HepG2 (cell line): ENCODE measurements around the gene ASGR1. TPM values are rescaled to one million over a fixed set of nuclear protein-coding genes. Genes with fewer than 3 reads are reported as not detected.
A peak's percentile ranks its signal among the peaks of the same experiment; 100 is the strongest.

Source experiments
- EED ChIP-seq: sonication (generic); formaldehyde crosslinking; IDR thresholded peaks from 2 replicates; pipeline ENCODE4 v1.5.0; 2020; ENCODE audit warnings: mild to moderate bottlenecking, missing genetic modification reagents
- ELF3 ChIP-seq: IDR thresholded peaks from 2 replicates; pipeline ENCODE4 v1.6.1; 2016; ENCODE audit warnings: missing genetic modification reagents, missing compliant biosample characterization
- GATAD1 ChIP-seq: IDR thresholded peaks from 2 replicates; pipeline ENCODE4 v1.6.1; 2016; ENCODE audit warnings: missing genetic modification reagents, missing compliant biosample characterization
- GATAD2A ChIP-seq: IDR thresholded peaks from 2 replicates; pipeline ENCODE4 v1.6.1; 2016
- HINFP ChIP-seq: sonication (generic); formaldehyde crosslinking; IDR thresholded peaks from 2 replicates; pipeline ENCODE4 v1.4.0; 2020; ENCODE audit warnings: low read depth, mild to moderate bottlenecking, missing genetic modification reagents
- HOXD1 ChIP-seq: sonication (generic); formaldehyde crosslinking; IDR thresholded peaks from 2 replicates; pipeline ENCODE4 v1.5.0; 2020; ENCODE audit warnings: missing genetic modification reagents
- IRX3 ChIP-seq: sonication (generic); formaldehyde crosslinking; IDR thresholded peaks from 2 replicates; pipeline ENCODE4 v1.8.1; 2023; ENCODE audit warnings: mild to moderate bottlenecking, low read depth, missing genetic modification reagents, borderline replicate concordance
- KDM1A ChIP-seq: IDR thresholded peaks from 2 replicates; pipeline ENCODE4 v1.6.1; 2016; ENCODE audit warnings: missing compliant biosample characterization
- MLLT10 ChIP-seq: sonication (generic); formaldehyde crosslinking; IDR thresholded peaks from 2 replicates; pipeline ENCODE4 v1.4.0; 2020; ENCODE audit warnings: missing genetic modification reagents
- MTA3 ChIP-seq: sonication (generic); formaldehyde crosslinking; IDR thresholded peaks from 2 replicates; pipeline ENCODE4 v1.4.0; 2020; ENCODE audit warnings: missing genetic modification reagents
- NFKB2 ChIP-seq: sonication (generic); formaldehyde crosslinking; IDR thresholded peaks from 2 replicates; pipeline ENCODE4 v1.4.0; 2020; ENCODE audit warnings: missing genetic modification reagents, borderline replicate concordance
- NR1H2 ChIP-seq: sonication (generic); formaldehyde crosslinking; IDR thresholded peaks from 2 replicates; pipeline ENCODE4 v1.8.1; 2022; ENCODE audit warnings: low read depth, missing genetic modification reagents, borderline replicate concordance
- RCOR2 ChIP-seq: IDR thresholded peaks from 2 replicates; pipeline ENCODE4 v1.6.1; 2016; ENCODE audit warnings: missing biosample characterization, missing genetic modification reagents
- REPIN1 ChIP-seq: sonication (generic); formaldehyde crosslinking; IDR thresholded peaks from 2 replicates; pipeline ENCODE4 v1.8.0; 2022; ENCODE audit warnings: missing genetic modification reagents, low read depth, mild to moderate bottlenecking, borderline replicate concordance
- RXRB ChIP-seq: IDR thresholded peaks from 2 replicates; pipeline ENCODE4 v1.6.1; 2016; ENCODE audit warnings: borderline replicate concordance, missing genetic modification reagents, missing compliant biosample characterization
- SMAD3 ChIP-seq: sonication (generic); formaldehyde crosslinking; IDR thresholded peaks from 2 replicates; pipeline ENCODE4 v1.4.0; 2020; ENCODE audit warnings: missing genetic modification reagents
- SRSF4 ChIP-seq: fragments of 200-400 bp; formaldehyde crosslinking; IDR thresholded peaks from one replicate; pipeline ENCODE4 v1.6.1; 2018; ENCODE audit warnings: mild to moderate bottlenecking, low read depth, low read length, moderate library complexity; ENCODE audit not compliant: poor library complexity, severe bottlenecking
- SRSF9 ChIP-seq: fragments of 200-400 bp; formaldehyde crosslinking; IDR thresholded peaks from 2 replicates; pipeline ENCODE4 v1.6.1; 2018; ENCODE audit warnings: borderline replicate concordance, mild to moderate bottlenecking, low read depth, low read length; ENCODE audit not compliant: insufficient read depth, poor library complexity, severe bottlenecking
- ZBTB8A ChIP-seq: sonication (generic); formaldehyde crosslinking; IDR thresholded peaks from 2 replicates; pipeline ENCODE4 v1.4.0; 2020; ENCODE audit warnings: mild to moderate bottlenecking, low read depth, missing genetic modification reagents, borderline replicate concordance
- ZHX1 ChIP-seq: sonication (generic); formaldehyde crosslinking; IDR thresholded peaks from 2 replicates; pipeline ENCODE4 v1.8.1; 2022; ENCODE audit warnings: low read depth, mild to moderate bottlenecking, missing genetic modification reagents
- ZNF20 ChIP-seq: sonication (generic); formaldehyde crosslinking; IDR thresholded peaks from 2 replicates; pipeline ENCODE4 v1.4.0; 2020; ENCODE audit warnings: mild to moderate bottlenecking, moderate library complexity, missing genetic modification reagents
- ZNF550 ChIP-seq: sonication (generic); formaldehyde crosslinking; IDR thresholded peaks from 2 replicates; pipeline ENCODE4 v1.4.0; 2020; ENCODE audit warnings: mild to moderate bottlenecking, missing genetic modification reagents, borderline replicate concordance
- ZNF720 ChIP-seq: sonication (generic); formaldehyde crosslinking; IDR thresholded peaks from 2 replicates; pipeline ENCODE4 v1.4.0; 2020; ENCODE audit warnings: missing genetic modification reagents
- ZNF879 ChIP-seq: sonication (generic); formaldehyde crosslinking; IDR thresholded peaks from 2 replicates; pipeline ENCODE4 v1.8.1; 2023; ENCODE audit warnings: missing genetic modification reagents
- ZSCAN25 ChIP-seq: sonication (generic); formaldehyde crosslinking; IDR thresholded peaks from 2 replicates; pipeline ENCODE4 v1.8.0; 2022; ENCODE audit warnings: mild to moderate bottlenecking, missing genetic modification reagents
- ZSCAN5A ChIP-seq: sonication (generic); formaldehyde crosslinking; IDR thresholded peaks from 2 replicates; pipeline ENCODE4 v1.8.0; 2022; ENCODE audit warnings: mild to moderate bottlenecking, missing genetic modification reagents, borderline replicate concordance
- polyA plus RNA-seq, 8 experiments: library from polyadenylated mRNA; depleted of rRNA in 3 of 8; stranded (reverse) in 7 of 8; unstranded in 1 of 8; fragments of >200 nt; fragmentation: Illumina TruSeq in 4 of 8; extraction: Trizol in 4 of 8; gene quantifications; 2 replicates each; pipeline versions ENCODE4 v1.2.1 to v1.2.3, GENCODE V29; 2011 to 2016; ENCODE audit warnings: low read depth in 4 of 8, missing spikeins in 1 of 8, mixed read lengths in 1 of 8; ENCODE audit not compliant: insufficient read depth in 1 of 8
- total RNA-seq, 5 experiments: library from RNA; depleted of rRNA; stranded (reverse); fragments of >200 nt; fragmentation: Illumina TruSeq; extraction: Trizol; gene quantifications; 2 replicates each; pipeline ENCODE4 v1.2.3, GENCODE V29; 2016; ENCODE audit warnings: low read depth in 1 of 5

Gene ASGR1
- total and polyA plus RNA-seq, 2 of the 13 experiments (the other 11 are each of a cell fraction or from before 2014, with no cell fraction given): 353 to 796 TPM

GRCh38 chr17:7156342-7156940 is 22.7 kb downstream of the ASGR1 start (continued):
- TF ChIP-seq ZHX1 (CRISPR knock-in tag) (peak; percentile 94; the same call in 1 of the 2 replicates), KDM1A (CRISPR knock-in tag) (no peak), GATAD1 (CRISPR knock-in tag) (peak; percentile 75), HOXD1 (CRISPR knock-in tag) (peak; percentile 78; the same call in 1 of the 2 replicates), IRX3 (CRISPR knock-in tag) (peak; percentile 98), MTA3 (CRISPR knock-in tag) (no peak), SMAD3 (peak; percentile 42; the same call in 1 of the 2 replicates), RCOR2 (CRISPR knock-in tag) (peak; percentile 67; the same call in 1 of the 2 replicates), SRSF4 (no peak), ZBTB8A (CRISPR knock-in tag) (peak; percentile 68; the same call in 1 of the 2 replicates), RXRB (peak; percentile 98), ZNF550 (CRISPR knock-in tag) (no peak), GATAD2A (CRISPR knock-in tag) (peak; percentile 94), NFKB2 (CRISPR knock-in tag) (peak; percentile 99), ZSCAN5A (CRISPR knock-in tag) (peak; percentile 99; the same call in 1 of the 2 replicates), ZSCAN25 (CRISPR knock-in tag) (peak; percentile 89), EED (CRISPR knock-in tag) (no peak; the same call in 1 of the 2 replicates), ZNF879 (CRISPR knock-in tag) (peak; percentile 92; the same call in 1 of the 2 replicates), ZNF20 (0 out of 2 replicates have a peak, but pooled peaks have one; percentile 50), REPIN1 (CRISPR knock-in tag) (peak; percentile 97), ZNF720 (no peak), HINFP (CRISPR knock-in tag) (peak; percentile 89), ELF3 (CRISPR knock-in tag) (peak; percentile 84), NR1H2 (CRISPR knock-in tag) (peak; percentile 86; the same call in 1 of the 2 replicates), SRSF9 (no peak), MLLT10 (CRISPR knock-in tag) (no peak)
